ENCODE measurements around the gene ADPRH.

The ADPRH gene

DNA sequence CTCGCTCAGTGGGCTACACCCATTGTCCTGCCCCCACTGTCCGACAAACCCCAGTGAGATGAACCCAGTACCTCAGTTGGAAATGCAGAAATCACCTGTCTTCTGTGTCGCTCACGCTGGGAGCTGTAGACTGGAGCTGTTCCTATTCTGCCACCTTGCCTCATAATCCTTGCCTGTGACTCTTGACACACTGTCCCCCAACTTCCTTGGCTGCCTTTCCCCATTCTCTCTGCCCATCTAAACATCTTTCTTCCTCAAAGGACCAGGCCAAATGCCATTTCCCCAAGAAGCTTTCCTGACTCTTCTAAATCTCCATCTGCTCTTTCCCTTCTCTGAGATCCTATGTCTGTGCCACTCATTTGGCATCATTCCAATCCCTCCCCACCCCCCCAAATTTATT, 10.1 kb upstream of the ADPRH start:
- no peak for TF ChIP-seq JUND (IDR thresholded peaks at IDR 0.05; ENCODE audit: low read depth)
- no peak for DNase-seq (ENCODE audit: low read depth in 1 of 2, low spot score in 1 of 2)
- in situ Hi-C loops (cut with HindIII; ENCODE audit: low pct_unique_long_range_greater_than_20kb, low sequenced_read_pairs) = no loop called here

DNA sequence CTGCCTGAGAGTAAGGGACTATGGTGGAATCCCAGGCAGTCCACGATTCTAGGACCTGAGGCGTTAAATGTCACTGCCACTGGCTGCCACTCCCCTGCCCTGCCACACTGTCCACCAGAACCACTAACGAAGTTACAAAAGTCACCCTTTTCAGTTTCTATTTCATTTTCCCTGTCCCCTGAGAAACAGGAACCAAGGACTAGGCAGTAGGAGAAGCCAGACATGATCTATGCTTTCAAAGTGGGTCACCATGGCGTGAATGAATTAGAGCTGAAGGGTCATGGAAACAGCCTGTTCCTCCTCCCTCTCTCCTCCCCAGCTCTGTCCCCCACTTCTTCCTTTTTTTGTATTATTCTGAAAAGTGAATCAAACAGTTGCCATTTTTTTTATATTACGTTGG, 9.1 kb upstream of the ADPRH start:
- TF ChIP-seq JUND (IDR thresholded peaks at IDR 0.05; ENCODE audit: low read depth) = no peak
- in situ Hi-C loops (cut with HindIII; ENCODE audit: low pct_unique_long_range_greater_than_20kb, low sequenced_read_pairs) = no loop called here
- DNase-seq (ENCODE audit: low read depth in 1 of 2, low spot score in 1 of 2) = no peak

DNA sequence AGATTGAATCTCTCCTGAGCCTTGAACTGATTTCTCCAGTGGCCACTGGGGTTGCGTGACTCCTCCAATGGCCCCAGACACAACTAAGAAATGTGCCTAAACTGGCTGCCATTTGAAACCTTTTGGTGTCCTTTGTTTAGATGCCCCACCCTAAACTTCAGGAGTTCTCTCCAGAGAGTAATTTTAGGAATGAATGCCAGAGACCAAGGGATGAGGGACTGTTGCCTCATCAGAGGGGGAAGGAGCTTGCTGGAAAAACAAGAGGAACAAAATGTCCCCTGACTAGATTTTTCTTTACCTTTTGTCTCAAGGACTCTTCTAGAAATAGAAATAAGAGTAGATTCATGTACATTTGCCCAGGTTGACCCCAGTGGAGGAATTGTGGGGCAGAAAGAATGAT, 8.1 kb upstream of the ADPRH start:
- no peak for TF ChIP-seq JUND (IDR thresholded peaks at IDR 0.05; ENCODE audit: low read depth)
- in situ Hi-C loops (cut with HindIII; ENCODE audit: low pct_unique_long_range_greater_than_20kb, low sequenced_read_pairs) = no loop called here
- no peak for DNase-seq (ENCODE audit: low read depth in 1 of 2, low spot score in 1 of 2)

DNA sequence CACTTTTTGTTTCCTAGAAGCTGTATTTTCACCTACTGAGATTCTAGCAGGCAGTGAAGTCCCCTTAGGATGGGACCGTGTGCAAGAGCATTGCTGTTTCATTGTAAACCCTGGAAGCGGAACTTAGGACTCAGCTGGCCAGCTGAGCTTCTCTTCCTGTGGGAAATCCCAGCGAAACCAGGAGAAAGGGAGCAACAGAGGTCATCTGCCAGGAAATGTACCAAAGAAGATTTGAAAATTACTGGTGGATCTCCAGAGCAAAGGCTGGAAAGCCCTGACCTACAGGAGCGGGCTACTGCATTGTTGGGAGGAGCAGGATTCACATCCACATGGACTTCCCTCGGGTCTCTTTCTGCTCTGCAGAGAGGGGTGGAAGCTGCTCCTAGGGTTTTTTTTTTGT, 7.6 kb upstream of the ADPRH start:
- in situ Hi-C loops (cut with HindIII; ENCODE audit: low pct_unique_long_range_greater_than_20kb, low sequenced_read_pairs) = no loop called here
- TF ChIP-seq JUND (IDR thresholded peaks at IDR 0.05; ENCODE audit: low read depth) = no peak
- no peak for DNase-seq (ENCODE audit: low read depth in 1 of 2, low spot score in 1 of 2)

DNA sequence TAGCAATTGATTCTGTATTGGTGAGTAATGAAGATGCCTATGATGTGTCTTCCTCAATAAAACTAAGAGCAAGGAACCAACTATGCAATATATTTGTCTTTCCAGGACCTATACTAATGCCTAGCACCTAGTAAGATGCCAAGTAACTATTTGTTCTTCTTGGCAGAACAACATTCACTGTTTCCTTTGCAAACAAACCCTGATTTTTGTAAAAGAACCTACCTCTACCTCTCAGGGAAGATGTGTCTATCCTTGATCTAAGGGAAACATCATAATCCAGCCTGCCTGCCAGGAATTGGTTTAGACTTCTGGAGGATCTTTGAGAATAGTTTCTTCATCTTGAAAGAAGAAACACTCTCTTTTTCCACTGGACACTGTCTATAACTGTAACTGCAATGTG, 3.8 kb upstream of the ADPRH start:
- in situ Hi-C loops (cut with HindIII; ENCODE audit: low pct_unique_long_range_greater_than_20kb, low sequenced_read_pairs) = no loop called here
- peak; percentile 49 to 89 for DNase-seq (ENCODE audit: low read depth in 1 of 2, low spot score in 1 of 2)
- TF ChIP-seq JUND (IDR thresholded peaks at IDR 0.05; ENCODE audit: low read depth) = peak; percentile 51

DNA sequence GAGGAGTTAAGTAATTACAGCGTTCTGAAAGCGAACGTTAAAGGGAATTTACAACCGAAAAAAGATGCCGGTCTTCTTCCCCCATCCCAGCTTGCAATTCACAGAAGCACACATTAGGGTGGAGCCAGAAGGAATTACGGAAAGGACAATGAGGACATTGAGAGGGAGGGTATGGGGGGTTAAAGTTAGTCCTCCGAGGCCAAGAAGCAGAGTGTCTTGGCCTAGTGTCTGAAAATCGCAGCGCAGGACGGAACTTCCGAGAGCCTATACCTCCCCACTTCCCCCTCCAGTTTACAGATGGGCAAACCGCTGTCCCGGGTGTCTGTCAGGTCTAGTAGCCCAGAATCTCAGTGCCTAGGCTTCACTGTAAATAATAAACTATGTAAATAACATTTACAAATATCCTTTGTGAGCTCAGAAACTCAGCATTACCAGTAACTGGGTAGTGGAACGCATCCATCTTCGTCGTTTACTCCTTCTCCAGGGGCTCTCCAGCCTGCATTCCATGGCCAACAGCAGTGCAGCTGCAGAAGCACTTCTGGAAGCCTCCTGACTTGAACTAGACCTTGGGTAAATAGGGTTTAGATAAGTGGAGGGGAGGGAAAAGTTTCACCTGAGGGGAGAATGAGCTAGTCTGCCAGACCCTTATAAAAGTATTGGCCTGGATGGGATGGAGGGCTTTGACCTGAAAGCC, 922 bp downstream of the ADPRH start:
- no peak for DNase-seq (ENCODE audit: low read depth in 1 of 2, low spot score in 1 of 2)
- no peak for TF ChIP-seq JUND (IDR thresholded peaks at IDR 0.05; ENCODE audit: low read depth)

DNA sequence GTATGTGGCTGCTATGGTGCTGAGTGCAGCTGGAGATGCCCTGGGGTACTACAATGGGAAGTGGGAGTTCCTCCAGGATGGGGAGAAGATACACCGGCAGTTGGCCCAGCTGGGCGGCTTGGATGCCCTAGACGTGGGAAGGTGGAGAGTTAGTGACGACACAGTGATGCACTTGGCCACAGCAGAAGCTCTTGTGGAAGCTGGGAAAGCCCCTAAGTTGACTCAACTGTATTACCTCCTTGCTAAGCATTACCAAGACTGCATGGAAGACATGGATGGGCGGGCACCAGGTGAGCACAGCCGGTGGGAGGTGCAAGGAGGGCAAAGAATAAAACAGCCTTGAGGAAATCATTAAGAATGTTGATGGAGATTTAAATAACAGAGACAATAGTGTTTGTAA, 2.9 kb downstream of the ADPRH start:
- in situ Hi-C loops (cut with HindIII; ENCODE audit: low pct_unique_long_range_greater_than_20kb, low sequenced_read_pairs) = no loop called here
- no peak for DNase-seq (ENCODE audit: low read depth in 1 of 2, low spot score in 1 of 2)
- TF ChIP-seq JUND (IDR thresholded peaks at IDR 0.05; ENCODE audit: low read depth) = no peak

More for the DNA sequence above, 922 bp downstream of the ADPRH start:
- in situ Hi-C loops (cut with HindIII; ENCODE audit: low pct_unique_long_range_greater_than_20kb, low sequenced_read_pairs) = no loop called here

DNA sequence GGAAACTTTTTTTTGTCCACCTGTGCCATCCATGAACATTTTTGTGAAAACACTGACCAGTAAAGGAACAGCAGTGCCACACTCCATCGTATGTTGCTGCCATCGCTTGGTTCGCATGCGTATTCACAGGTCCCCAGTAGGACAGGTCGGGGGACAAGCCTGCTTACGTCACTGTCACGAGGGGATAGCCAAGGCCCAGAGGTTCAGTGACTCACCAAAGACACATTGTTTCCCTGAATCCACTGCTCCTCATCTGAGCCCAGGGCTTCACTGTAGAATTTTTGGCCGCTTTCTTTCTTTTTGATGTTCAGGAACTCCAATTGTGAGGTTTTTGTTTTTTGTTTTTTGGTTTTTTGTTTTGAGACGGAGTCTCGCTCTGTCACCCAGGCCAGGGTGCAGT, 5.9 kb downstream of the ADPRH start:
- in situ Hi-C loops (cut with HindIII; ENCODE audit: low pct_unique_long_range_greater_than_20kb, low sequenced_read_pairs) = no loop called here
- DNase-seq (ENCODE audit: low read depth in 1 of 2, low spot score in 1 of 2) = no peak
- no peak for TF ChIP-seq JUND (IDR thresholded peaks at IDR 0.05; ENCODE audit: low read depth)

DNA sequence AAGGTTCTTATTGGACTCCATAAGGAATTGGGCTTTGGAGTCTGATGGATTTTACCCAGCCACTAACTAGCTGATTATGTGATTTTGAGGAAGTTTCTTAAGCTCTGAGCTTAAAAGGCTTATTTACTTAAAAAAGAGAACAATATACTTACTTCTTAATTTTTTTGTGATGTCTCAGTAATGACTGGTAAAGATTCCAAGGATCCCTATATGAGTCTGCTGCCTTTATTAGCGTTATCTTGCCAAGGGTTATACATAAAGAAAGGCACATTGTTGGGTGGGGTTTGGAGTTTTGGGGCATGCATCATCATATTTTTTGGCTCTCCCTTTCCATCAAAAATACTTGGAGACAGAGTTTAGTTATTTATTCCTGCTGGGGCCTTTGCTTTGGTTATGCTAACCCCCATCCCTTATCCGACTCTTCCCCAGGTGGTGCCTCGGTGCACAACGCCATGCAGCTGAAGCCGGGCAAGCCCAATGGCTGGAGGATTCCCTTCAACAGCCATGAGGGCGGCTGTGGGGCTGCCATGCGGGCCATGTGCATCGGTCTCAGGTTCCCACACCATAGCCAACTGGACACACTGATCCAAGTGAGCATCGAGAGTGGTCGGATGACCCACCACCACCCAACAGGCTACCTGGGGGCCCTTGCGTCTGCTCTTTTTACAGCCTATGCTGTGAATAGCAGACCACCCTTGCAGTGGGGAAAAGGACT, 6.7 kb downstream of the ADPRH start:
- in situ Hi-C loops (cut with HindIII; ENCODE audit: low pct_unique_long_range_greater_than_20kb, low sequenced_read_pairs) = no loop called here
- DNase-seq (ENCODE audit: low read depth in 1 of 2, low spot score in 1 of 2) = no peak
- TF ChIP-seq JUND (IDR thresholded peaks at IDR 0.05; ENCODE audit: low read depth) = no peak

DNA sequence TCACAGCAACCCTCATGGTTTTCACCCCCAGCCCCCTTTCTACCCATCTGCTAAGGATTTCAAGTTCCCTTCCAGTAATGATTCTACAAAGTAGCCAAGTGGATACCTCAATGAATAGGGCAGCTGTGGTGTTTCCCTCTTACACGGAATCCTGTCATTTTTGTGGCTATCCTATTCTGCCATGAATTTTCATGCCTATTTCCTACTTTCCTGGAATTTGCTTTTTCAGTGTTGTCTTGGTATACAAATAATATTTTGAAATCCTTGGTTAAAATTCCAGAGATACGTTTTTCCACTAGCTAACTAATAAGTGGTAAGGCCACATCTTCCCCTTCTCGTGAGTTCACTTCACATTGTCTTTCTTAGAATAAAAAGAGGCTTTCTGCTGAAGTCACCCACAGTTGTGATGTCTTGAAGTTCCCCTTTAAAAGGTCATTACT, 7.5 kb downstream of the ADPRH start:
- TF ChIP-seq JUND (IDR thresholded peaks at IDR 0.05; ENCODE audit: low read depth) = no peak
- no peak for DNase-seq (ENCODE audit: low read depth in 1 of 2, low spot score in 1 of 2)
- in situ Hi-C loops (cut with HindIII; ENCODE audit: low pct_unique_long_range_greater_than_20kb, low sequenced_read_pairs) = no loop called here

DNA sequence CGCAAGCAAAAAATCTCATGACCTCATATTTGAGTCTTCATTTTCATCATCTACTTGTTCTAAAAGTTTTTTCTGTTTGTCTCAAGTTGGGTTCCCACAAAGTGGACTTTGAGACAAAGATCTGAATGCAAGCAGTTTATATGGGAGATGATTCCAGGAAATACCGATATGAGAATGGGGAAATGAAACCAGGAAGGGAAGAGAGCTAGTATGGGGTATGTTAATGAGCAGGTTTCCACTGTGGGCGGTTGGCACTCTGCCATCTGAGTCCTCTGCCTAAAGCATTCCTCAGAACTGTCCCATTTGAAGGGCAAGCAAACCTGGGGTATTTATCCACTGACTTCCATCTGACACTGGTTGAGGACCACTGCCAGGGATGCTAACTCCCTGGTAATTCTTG, 8.8 kb downstream of the ADPRH start:
- in situ Hi-C loops (cut with HindIII; ENCODE audit: low pct_unique_long_range_greater_than_20kb, low sequenced_read_pairs) = no loop called here
- TF ChIP-seq JUND (IDR thresholded peaks at IDR 0.05; ENCODE audit: low read depth) = no peak
- DNase-seq (ENCODE audit: low read depth in 1 of 2, low spot score in 1 of 2) = peak in 1 of 2 experiments; percentile 30

DNA sequence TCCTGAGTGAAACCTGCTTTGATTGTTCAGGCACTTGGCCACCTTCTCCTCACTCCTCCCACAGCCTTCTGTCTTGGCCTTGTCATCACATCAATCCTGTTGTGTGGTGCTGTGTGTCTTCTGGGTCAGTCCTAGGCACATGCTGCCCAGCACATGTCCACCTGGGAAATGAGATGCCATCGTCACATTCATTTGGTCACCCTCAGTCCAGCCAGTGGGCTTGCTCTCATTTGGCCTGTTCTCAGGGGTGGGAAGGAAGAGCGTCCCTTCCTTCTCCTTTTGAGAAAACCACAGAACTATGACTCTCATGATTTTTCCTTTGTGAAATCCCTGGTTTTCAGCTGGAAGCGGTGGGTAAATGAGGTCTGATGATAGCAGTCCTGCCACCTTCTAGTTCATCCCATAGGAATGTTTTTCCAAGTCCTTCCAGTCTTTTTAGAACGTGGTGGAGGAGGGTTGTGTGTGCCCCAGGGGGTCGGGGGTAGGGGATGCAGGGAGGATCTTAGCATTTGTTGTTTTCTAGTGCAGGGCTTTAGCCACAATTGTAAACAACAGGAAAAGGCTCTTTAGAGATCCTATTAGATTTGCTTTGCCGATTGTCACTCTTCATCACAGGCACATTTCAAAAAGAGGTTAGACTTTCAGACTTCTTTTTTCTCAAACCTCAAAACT, 9.9 kb downstream of the ADPRH start:
- TF ChIP-seq JUND (IDR thresholded peaks at IDR 0.05; ENCODE audit: low read depth) = no peak
- DNase-seq (ENCODE audit: low read depth in 1 of 2, low spot score in 1 of 2) = no peak
- in situ Hi-C loops (cut with HindIII; ENCODE audit: low pct_unique_long_range_greater_than_20kb, low sequenced_read_pairs) = no loop called here

DNA sequence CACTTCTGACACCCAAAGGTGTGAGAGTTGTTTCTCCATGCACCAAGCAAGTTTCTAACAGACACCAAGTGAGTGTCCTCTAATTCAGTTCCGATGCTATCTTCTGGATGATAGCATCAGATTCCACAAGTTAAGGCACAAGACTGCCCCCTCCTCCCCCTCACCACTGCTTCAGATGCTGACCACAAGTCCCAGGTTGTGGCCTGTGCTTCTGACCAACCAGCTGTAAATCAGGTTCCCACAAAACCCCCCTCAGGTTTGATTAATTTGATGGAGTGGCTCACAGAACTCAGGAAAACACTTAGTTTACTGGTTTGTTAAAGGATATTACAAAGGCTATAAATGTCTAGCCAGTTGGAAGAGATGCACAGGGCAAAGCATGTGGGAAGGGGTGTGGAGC, 11.4 kb downstream of the ADPRH start:
- in situ Hi-C loops (cut with HindIII; ENCODE audit: low pct_unique_long_range_greater_than_20kb, low sequenced_read_pairs) = no loop called here
- no peak for TF ChIP-seq JUND (IDR thresholded peaks at IDR 0.05; ENCODE audit: low read depth)
- DNase-seq (ENCODE audit: low read depth in 1 of 2, low spot score in 1 of 2) = no peak

Data from T47D (cell line).